Central memory CD8-positive, alpha-beta T cell (primary cell): ENCODE measurements around the gene TBCE.
A peak's percentile ranks its signal among the peaks of the same experiment; 100 is the strongest.

Experiments
- ATAC-seq: fragments of 150-1000 bp; cut with Tn5 transposase; replicated peaks from 2 replicates; pipeline ENCODE4 v1.10.0; 2022; ENCODE audit warnings: mild to moderate bottlenecking, moderate FRiP score, moderate number of reproducible peaks; ENCODE audit not compliant: poor library complexity, severe bottlenecking; ENCODE audit errors: extremely low read depth
- DNase-seq, 2 donors: peaks; one replicate each; pipeline ENCODE4 v3.0.0; 2021; ENCODE audit warnings: low spot score in 2 of 2
- H3K27ac Mint-ChIP-seq: one replicate; pipeline ENCODE4 v1.8.0; 2022; ENCODE audit warnings: low read depth, mild to moderate bottlenecking, moderate library complexity, mixed read lengths
- H3K27me3 Mint-ChIP-seq: one replicate; pipeline ENCODE4 v1.8.0; 2022; ENCODE audit warnings: mixed read lengths
- H3K36me3 Mint-ChIP-seq: one replicate; pipeline ENCODE4 v1.8.0; 2022; ENCODE audit warnings: mild to moderate bottlenecking, moderate library complexity, mixed read lengths; ENCODE audit not compliant: insufficient read depth
- H3K4me1 Mint-ChIP-seq: one replicate; pipeline ENCODE4 v1.8.0; 2022; ENCODE audit warnings: mixed read lengths
- H3K4me3 Mint-ChIP-seq: one replicate; pipeline ENCODE4 v1.8.0; 2022; ENCODE audit warnings: mild to moderate bottlenecking, moderate library complexity, mixed read lengths
- H3K9me3 Mint-ChIP-seq: one replicate; pipeline ENCODE4 v1.8.0; 2022; ENCODE audit warnings: mixed read lengths

Gene TBCE

GRCh38 chr1:235403593-235403992 is 36.4 kb downstream of the TBCE start:
- Mint-ChIP-seq H3K27me3 (no peaks in the 10 kb centered on the region), H3K27ac (no peak overlapping the region), H3K4me1 (peaks cover 9% of the 10 kb centered on the region), H3K9me3 (no peaks in the 10 kb centered on the region), H3K4me3 (no peak overlapping the region), H3K36me3 (peaks cover 5% of the 10 kb centered on the region)
- DNase-seq (no peak), ATAC-seq (no peak)

GRCh38 chr1:235404190-235404589 is 37.0 kb downstream of the TBCE start:
- Mint-ChIP-seq H3K27me3 (no peaks in the 10 kb centered on the region), H3K4me3 (no peak overlapping the region), H3K36me3 (peaks cover 5% of the 10 kb centered on the region), H3K4me1 (peaks cover 7% of the 10 kb centered on the region), H3K9me3 (no peaks in the 10 kb centered on the region), H3K27ac (no peak overlapping the region)
- ATAC-seq, result no peak
- no peak for DNase-seq

- no peak overlapping the region for H3K4me3 Mint-ChIP-seq
- no peaks in the 10 kb centered on the region for H3K9me3 Mint-ChIP-seq
- ATAC-seq (no peak), DNase-seq (no peak)
- no peaks in the 10 kb centered on the region for H3K27me3 Mint-ChIP-seq
- no peaks in the 10 kb centered on the region for H3K36me3 Mint-ChIP-seq
- peaks cover 4% of the 10 kb centered on the region for H3K4me1 Mint-ChIP-seq
- H3K27ac Mint-ChIP-seq, result no peak overlapping the region
These were observed 40.2 kb downstream of the TBCE start for GRCh38 chr1:235407419-235407818.

- H3K27me3 Mint-ChIP-seq, result no peaks in the 10 kb centered on the region
- H3K27ac Mint-ChIP-seq, result no peak overlapping the region
- ATAC-seq (no peak), DNase-seq (no peak)
- no peaks in the 10 kb centered on the region for H3K36me3 Mint-ChIP-seq
- H3K4me3 Mint-ChIP-seq, result no peak overlapping the region
- no peaks in the 10 kb centered on the region for H3K9me3 Mint-ChIP-seq
- H3K4me1 Mint-ChIP-seq, result peaks cover 4% of the 10 kb centered on the region
These were observed 41.3 kb downstream of the TBCE start for GRCh38 chr1:235408503-235408960.

- Mint-ChIP-seq H3K9me3 (no peaks in the 10 kb centered on the region), H3K27me3 (no peaks in the 10 kb centered on the region), H3K4me1 (peaks cover 4% of the 10 kb centered on the region), H3K27ac (no peak overlapping the region), H3K4me3 (no peak overlapping the region), H3K36me3 (no peaks in the 10 kb centered on the region)
- no peak for ATAC-seq
- no peak for DNase-seq
These were observed 42.0 kb downstream of the TBCE start for GRCh38 chr1:235409042-235409820.

- Mint-ChIP-seq H3K27me3 (no peaks in the 10 kb centered on the region), H3K27ac (no peak overlapping the region), H3K9me3 (no peaks in the 10 kb centered on the region), H3K4me1 (peaks cover 4% of the 10 kb centered on the region), H3K36me3 (peaks cover 2% of the 10 kb centered on the region), H3K4me3 (no peak overlapping the region)
- no peak for DNase-seq
- ATAC-seq, result no peak
These were observed 43.2 kb downstream of the TBCE start for GRCh38 chr1:235410467-235410866.

GRCh38 chr1:235411489-235412486 is 44.6 kb downstream of the TBCE start:
- no peaks in the 10 kb centered on the region for H3K27me3 Mint-ChIP-seq
- DNase-seq, result no peak
- no peaks in the 10 kb centered on the region for H3K9me3 Mint-ChIP-seq
- no peak overlapping the region for H3K4me3 Mint-ChIP-seq
- peak overlapping the region; percentile 59 for H3K27ac Mint-ChIP-seq
- H3K4me1 Mint-ChIP-seq, result peaks cover 4% of the 10 kb centered on the region
- H3K36me3 Mint-ChIP-seq, result peaks cover 3% of the 10 kb centered on the region
- ATAC-seq, result no peak

GRCh38 chr1:235415008-235415904 is 48.0 kb downstream of the TBCE start:
- no peaks in the 10 kb centered on the region for H3K9me3 Mint-ChIP-seq
- ATAC-seq, result no peak
- H3K4me1 Mint-ChIP-seq, result peaks cover 4% of the 10 kb centered on the region
- peak; percentile 22 to 34 for DNase-seq
- no peaks in the 10 kb centered on the region for H3K27me3 Mint-ChIP-seq
- peaks cover 3% of the 10 kb centered on the region for H3K36me3 Mint-ChIP-seq
- no peak overlapping the region for H3K4me3 Mint-ChIP-seq
- H3K27ac Mint-ChIP-seq, result no peak overlapping the region

GRCh38 chr1:235416662-235417049 is 49.4 kb downstream of the TBCE start:
- peaks cover 3% of the 10 kb centered on the region for H3K4me1 Mint-ChIP-seq
- peaks cover 3% of the 10 kb centered on the region for H3K36me3 Mint-ChIP-seq
- no peak overlapping the region for H3K27ac Mint-ChIP-seq
- DNase-seq (no peak), ATAC-seq (no peak)
- no peak overlapping the region for H3K4me3 Mint-ChIP-seq
- H3K27me3 Mint-ChIP-seq, result no peaks in the 10 kb centered on the region
- H3K9me3 Mint-ChIP-seq, result no peaks in the 10 kb centered on the region

- H3K9me3 Mint-ChIP-seq, result no peaks in the 10 kb centered on the region
- H3K27ac Mint-ChIP-seq, result no peak overlapping the region
- DNase-seq (peak; percentile 53 to 57), ATAC-seq (peak; percentile 28)
- no peaks in the 10 kb centered on the region for H3K27me3 Mint-ChIP-seq
- no peaks in the 10 kb centered on the region for H3K4me1 Mint-ChIP-seq
- H3K36me3 Mint-ChIP-seq, result peaks cover 3% of the 10 kb centered on the region
- no peak overlapping the region for H3K4me3 Mint-ChIP-seq
These were observed 50.0 kb downstream of the TBCE start for GRCh38 chr1:235417086-235417697.

GRCh38 chr1:235421751-235422150 is 54.5 kb downstream of the TBCE start:
- ATAC-seq (no peak), DNase-seq (no peak)
- Mint-ChIP-seq H3K4me3 (no peak overlapping the region), H3K4me1 (peaks cover 22% of the 10 kb centered on the region), H3K27me3 (no peaks in the 10 kb centered on the region), H3K9me3 (no peaks in the 10 kb centered on the region), H3K36me3 (peaks cover 4% of the 10 kb centered on the region), H3K27ac (no peak overlapping the region)
